Prostate gland (tissue), 2 donors: ENCODE measurements around the gene APOA4. TPM values are rescaled to one million over a fixed set of nuclear protein-coding genes. Genes with fewer than 3 reads are reported as not detected.
"Not testable (repeated sequence)": the region's sequence is repeated elsewhere in the genome, so short reads cannot be mapped to it uniquely, and the experiment has no call there.

Experiments
- DNase-seq: peaks from one replicate; pipeline ENCODE4 v3.0.0-alpha.2; 2019; ENCODE audit warnings: low spot score
- H3K27ac ChIP-seq, 2 donors: fragments of 200-600 bp; sonication (generic); 2 replicates each; pipeline ENCODE4 v1.5.1; 2017 to 2019
- H3K27me3 ChIP-seq: fragments of 200-600 bp; sonication (generic); replicated peaks from 2 replicates; pipeline ENCODE4 v1.5.1; 2019; ENCODE audit not compliant: insufficient read depth
- H3K36me3 ChIP-seq, 2 donors: fragments of 200-600 bp; sonication (generic); 1 replicate in 1 of 2; 2 replicates in 1 of 2; pipeline versions ENCODE4 v1.5.1 to v1.8.1; 2017 to 2019
- H3K4me1 ChIP-seq: fragments of 200-600 bp; sonication (generic); replicated peaks from 2 replicates; pipeline ENCODE4 v1.5.1; 2019
- H3K4me3 ChIP-seq, 2 donors: fragments of 200-600 bp; sonication (generic); 2 replicates each; pipeline ENCODE4 v1.5.1; 2017 to 2019
- H3K9me3 ChIP-seq: fragments of 200-600 bp; sonication (generic); 2 replicates; pipeline ENCODE4 v1.5.1; 2017
- CTCF ChIP-seq, 4 experiments: fragments of 200-600 bp in 2 of 4; fragments of 450-650 bp in 2 of 4; sonication (generic) in 2 of 4; IDR thresholded peaks; 1 replicate in 3 of 4; 2 replicates in 1 of 4; pipeline ENCODE4 v1.5.1; 2016 to 2019; ENCODE audit warnings: antibody characterized with exemption in 4 of 4, mild to moderate bottlenecking in 2 of 4, moderate library complexity in 2 of 4
- POLR2A ChIP-seq: fragments of 450-650 bp; IDR thresholded peaks from one replicate; pipeline ENCODE4 v1.6.1; 2016; ENCODE audit warnings: antibody characterized with exemption, mild to moderate bottlenecking
- POLR2AphosphoS5 ChIP-seq: sonication (generic); formaldehyde crosslinking; IDR thresholded peaks from one replicate; pipeline ENCODE4 v1.6.1; 2017; ENCODE audit warnings: antibody characterized with exemption
- WGBS: methylation state at CpG from one replicate; pipeline ENCODE4 v1.1.5; 2018; 5-methylcytosine and 5-hydroxymethylcytosine counted together
- intact Hi-C: fragments of 100-400 bp; cut with DNase I; formaldehyde crosslinking; loops from one replicate; pipeline ENCODE4 v1.14.2; 2022
- total RNA-seq, 2 donors: library from RNA; depleted of rRNA; stranded (reverse); fragments of >200 nt; gene quantifications; one replicate each; pipeline ENCODE4 v1.1.0, GENCODE V29; 2016

APOA4 gene
- total RNA-seq, 2 donors from 2014 or later = not detected

- peak overlapping the region; percentile 37 to 48 for H3K27ac ChIP-seq
- H3K9me3 ChIP-seq = no peaks in the 10 kb centered on the region
- no peaks in the 10 kb centered on the region for H3K27me3 ChIP-seq
- H3K36me3 ChIP-seq = no peaks in the 10 kb centered on the region
- 15% methylated on average over 48 of the region's 57 CpGs for WGBS
- peak; percentile 78 for DNase-seq
- peak overlapping the region; percentile 6 to 11 for H3K4me3 ChIP-seq
- intact Hi-C loops = loop anchor here (2.0 kb wide), 1 partner anchor 43 kb away; no protein-coding TSS in a partner anchor
- TF ChIP-seq CTCF (IDR thresholded peaks at IDR 0.05) (peak in 3 of 4 experiments; percentile 69 to 78 (median 76)), POLR2AphosphoS5 (peak; percentile 84), POLR2A (no peak)
- H3K4me1 ChIP-seq = no peaks in the 10 kb centered on the region
These were observed 12.9 kb upstream of the APOA4 start for GRCh38 chr11:116835791-116836631.

- Histone ChIP-seq H3K9me3 (no peaks in the 10 kb centered on the region), H3K36me3 (no peaks in the 10 kb centered on the region), H3K4me1 (no peaks in the 10 kb centered on the region), H3K27ac (peak overlapping the region; percentile 37 to 48), H3K4me3 (peak overlapping the region in 1 of 2 donors; percentile 6), H3K27me3 (no peaks in the 10 kb centered on the region)
- WGBS = 47% methylated on average over 28 of the region's 28 CpGs
- no peak for DNase-seq
- TF ChIP-seq CTCF (IDR thresholded peaks at IDR 0.05) = no peak
- TF ChIP-seq POLR2AphosphoS5 = no peak
- TF ChIP-seq POLR2A = no peak
- intact Hi-C loops = no loop called here
These were observed 12.1 kb upstream of the APOA4 start for GRCh38 chr11:116835042-116835772.

GRCh38 chr11:116834535-116835041 lies 11.5 kb upstream of the APOA4 start:
- WGBS = 82% methylated on average over 13 of the region's 13 CpGs
- H3K4me3 ChIP-seq, H3K27ac ChIP-seq, intact Hi-C loops, H3K4me1 ChIP-seq, H3K36me3 ChIP-seq, H3K9me3 ChIP-seq, DNase-seq, H3K27me3 ChIP-seq: not testable (repeated sequence)

- no peak for DNase-seq
- TF ChIP-seq CTCF (IDR thresholded peaks at IDR 0.05) (no peak), POLR2A (no peak), POLR2AphosphoS5 (no peak)
- intact Hi-C loops = no loop called here
- Histone ChIP-seq H3K4me1 (no peaks in the 10 kb centered on the region), H3K4me3 (no peak overlapping the region), H3K27me3 (no peaks in the 10 kb centered on the region), H3K9me3 (no peaks in the 10 kb centered on the region), H3K36me3 (no peaks in the 10 kb centered on the region), H3K27ac (no peak overlapping the region)
- WGBS = 89% methylated on average over 14 of the region's 14 CpGs
These were observed 10.9 kb upstream of the APOA4 start for GRCh38 chr11:116833816-116834534.

- 95% methylated on average over 10 of the region's 10 CpGs for WGBS
- H3K27ac ChIP-seq = no peak overlapping the region
- DNase-seq = no peak
- H3K27me3 ChIP-seq = no peaks in the 10 kb centered on the region
- intact Hi-C loops = no loop called here
- no peak for TF ChIP-seq POLR2A
- no peak for TF ChIP-seq POLR2AphosphoS5
- TF ChIP-seq CTCF (IDR thresholded peaks at IDR 0.05) = no peak
- no peaks in the 10 kb centered on the region for H3K36me3 ChIP-seq
- no peaks in the 10 kb centered on the region for H3K9me3 ChIP-seq
- no peaks in the 10 kb centered on the region for H3K4me1 ChIP-seq
- H3K4me3 ChIP-seq = no peak overlapping the region
These were observed 10.3 kb upstream of the APOA4 start for GRCh38 chr11:116833491-116833815.
